Measurements from ENCODE around the gene ZNF772.
"Not testable (repeated sequence)": the region's sequence is repeated elsewhere in the genome, so short reads cannot be mapped to it uniquely, and the experiment has no call there.

Gene ZNF772

GRCh38 chr19:57511484-57511883 lies 34.1 kb upstream of the ZNF772 start:
- H4K20me1 ChIP-seq (ENCODE audit: insufficient read depth, low read length) = no peaks in the 10 kb centered on the region
- H3K36me3 ChIP-seq (replicated peaks; ENCODE audit: insufficient read depth, low read length) = peaks cover under 1% of the 10 kb centered on the region; the same call in 1 of the 2 replicates
- H3K9me3 ChIP-seq (replicated peaks; ENCODE audit: insufficient read depth, low read length) = no peaks in the 10 kb centered on the region

DNA sequence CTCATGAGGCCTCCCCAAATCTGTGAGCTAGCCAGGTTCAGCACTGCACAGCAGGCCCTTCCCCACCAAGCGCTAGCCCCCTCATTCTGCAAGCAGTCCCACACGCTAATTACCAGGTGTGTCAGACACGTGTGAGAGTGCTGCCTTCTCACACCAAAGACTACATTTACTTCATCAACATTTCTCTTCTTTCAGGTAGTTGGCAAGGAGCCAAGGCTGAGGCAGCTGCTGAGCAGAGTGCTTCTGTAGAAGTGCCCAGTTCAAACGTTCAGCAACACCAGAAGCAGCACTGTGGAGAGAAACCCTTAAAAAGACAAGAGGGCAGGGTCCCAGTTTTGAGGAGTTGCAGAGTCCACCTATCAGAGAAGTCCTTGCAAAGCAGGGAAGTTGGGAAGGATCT lies 28.8 kb upstream of the ZNF772 start:
- H3K27ac ChIP-seq (ENCODE audit: low read length) = no peak overlapping the region
- H3K9ac ChIP-seq (ENCODE audit: low read length) = no peak overlapping the region
- no peaks in the 10 kb centered on the region for H3F3A ChIP-seq (ENCODE audit: insufficient read depth, low read length)
- H3K79me2 ChIP-seq (ENCODE audit: low read length) = 0 out of 2 replicates have a peak, but pooled peaks cover 4% of the 10 kb centered on the region
- TF ChIP-seq EZH2 (optimal IDR thresholded peaks at IDR 0.05; ENCODE audit: low read depth, low read length) (no peak), EZH2phosphoT487 (IDR thresholded peaks at IDR 0.05; ENCODE audit: low read length) (no peak)
- TF ChIP-seq, protein P1, sequence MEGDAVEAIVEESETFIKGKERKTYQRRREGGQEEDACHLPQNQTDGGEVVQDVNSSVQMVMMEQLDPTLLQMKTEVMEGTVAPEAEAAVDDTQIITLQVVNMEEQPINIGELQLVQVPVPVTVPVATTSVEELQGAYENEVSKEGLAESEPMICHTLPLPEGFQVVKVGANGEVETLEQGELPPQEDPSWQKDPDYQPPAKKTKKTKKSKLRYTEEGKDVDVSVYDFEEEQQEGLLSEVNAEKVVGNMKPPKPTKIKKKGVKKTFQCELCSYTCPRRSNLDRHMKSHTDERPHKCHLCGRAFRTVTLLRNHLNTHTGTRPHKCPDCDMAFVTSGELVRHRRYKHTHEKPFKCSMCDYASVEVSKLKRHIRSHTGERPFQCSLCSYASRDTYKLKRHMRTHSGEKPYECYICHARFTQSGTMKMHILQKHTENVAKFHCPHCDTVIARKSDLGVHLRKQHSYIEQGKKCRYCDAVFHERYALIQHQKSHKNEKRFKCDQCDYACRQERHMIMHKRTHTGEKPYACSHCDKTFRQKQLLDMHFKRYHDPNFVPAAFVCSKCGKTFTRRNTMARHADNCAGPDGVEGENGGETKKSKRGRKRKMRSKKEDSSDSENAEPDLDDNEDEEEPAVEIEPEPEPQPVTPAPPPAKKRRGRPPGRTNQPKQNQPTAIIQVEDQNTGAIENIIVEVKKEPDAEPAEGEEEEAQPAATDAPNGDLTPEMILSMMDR (IDR thresholded peaks at IDR 0.05; ENCODE audit: low read length) = no peak
- no peaks in the 10 kb centered on the region for H3K4me1 ChIP-seq (ENCODE audit: low read length)
- H3K9me2 ChIP-seq (replicated peaks; ENCODE audit: insufficient read depth, low read length) = no peaks in the 10 kb centered on the region
- H3K27me3 ChIP-seq (replicated peaks; ENCODE audit: insufficient read depth, low read length) = no peaks in the 10 kb centered on the region
- H3K36me3 ChIP-seq (replicated peaks; ENCODE audit: insufficient read depth, low read length) = peaks cover 10% of the 10 kb centered on the region; the same call in 1 of the 2 replicates
- H3K4me2 ChIP-seq (ENCODE audit: low read depth, low read length) = no peak overlapping the region
- no peak for DNase-seq
- H3K4me3 ChIP-seq (ENCODE audit: low read length) = no peak overlapping the region
- H3K9me3 ChIP-seq (replicated peaks; ENCODE audit: insufficient read depth, low read length) = no peaks in the 10 kb centered on the region
- H2AFZ ChIP-seq (ENCODE audit: low read length) = no peak overlapping the region
- no peaks in the 10 kb centered on the region for H4K20me1 ChIP-seq (ENCODE audit: insufficient read depth, low read length)

More at GRCh38 chr19:57511484-57511883, 34.1 kb upstream of the ZNF772 start:
- H3F3A ChIP-seq (ENCODE audit: insufficient read depth, low read length) = no peaks in the 10 kb centered on the region
- no peak overlapping the region for H3K27ac ChIP-seq (ENCODE audit: low read length)
- TF ChIP-seq EZH2 (optimal IDR thresholded peaks at IDR 0.05; ENCODE audit: low read depth, low read length) (no peak), EZH2phosphoT487 (IDR thresholded peaks at IDR 0.05; ENCODE audit: low read length) (no peak)
- TF ChIP-seq, protein P1 (IDR thresholded peaks at IDR 0.05; ENCODE audit: low read length) = no peak
- H3K4me2 ChIP-seq (ENCODE audit: low read depth, low read length) = no peak overlapping the region
- no peak overlapping the region for H3K4me3 ChIP-seq (ENCODE audit: low read length)
- H3K79me2 ChIP-seq (ENCODE audit: low read length) = no peaks in the 10 kb centered on the region
- H3K9ac ChIP-seq (ENCODE audit: low read length) = no peak overlapping the region
- H3K27me3 ChIP-seq (replicated peaks; ENCODE audit: insufficient read depth, low read length) = no peaks in the 10 kb centered on the region
- DNase-seq = no peak
- H3K9me2 ChIP-seq (replicated peaks; ENCODE audit: insufficient read depth, low read length) = no peaks in the 10 kb centered on the region
- H2AFZ ChIP-seq (ENCODE audit: low read length) = no peak overlapping the region
- no peaks in the 10 kb centered on the region for H3K4me1 ChIP-seq (ENCODE audit: low read length)

GRCh38 chr19:57500400-57500799 lies 23.0 kb upstream of the ZNF772 start:
- not testable (repeated sequence) for H3K36me3 ChIP-seq (replicated peaks; ENCODE audit: insufficient read depth, low read length); H3K9ac ChIP-seq (ENCODE audit: low read length); H3K27ac ChIP-seq (ENCODE audit: low read length); H4K20me1 ChIP-seq (ENCODE audit: insufficient read depth, low read length); H3K9me2 ChIP-seq (replicated peaks; ENCODE audit: insufficient read depth, low read length); H3K4me1 ChIP-seq (ENCODE audit: low read length); H3K27me3 ChIP-seq (replicated peaks; ENCODE audit: insufficient read depth, low read length); H3F3A ChIP-seq (ENCODE audit: insufficient read depth, low read length); H2AFZ ChIP-seq (ENCODE audit: low read length); H3K9me3 ChIP-seq (replicated peaks; ENCODE audit: insufficient read depth, low read length); DNase-seq
- 0 out of 2 replicates have a peak overlapping the region, but pooled peaks have one; percentile 27 for H3K4me3 ChIP-seq (ENCODE audit: low read length)
- peak overlapping the region; percentile 49; the same call in 1 of the 2 replicates for H3K4me2 ChIP-seq (ENCODE audit: low read depth, low read length)
- peaks cover 10% of the 10 kb centered on the region for H3K79me2 ChIP-seq (ENCODE audit: low read length)

DNA sequence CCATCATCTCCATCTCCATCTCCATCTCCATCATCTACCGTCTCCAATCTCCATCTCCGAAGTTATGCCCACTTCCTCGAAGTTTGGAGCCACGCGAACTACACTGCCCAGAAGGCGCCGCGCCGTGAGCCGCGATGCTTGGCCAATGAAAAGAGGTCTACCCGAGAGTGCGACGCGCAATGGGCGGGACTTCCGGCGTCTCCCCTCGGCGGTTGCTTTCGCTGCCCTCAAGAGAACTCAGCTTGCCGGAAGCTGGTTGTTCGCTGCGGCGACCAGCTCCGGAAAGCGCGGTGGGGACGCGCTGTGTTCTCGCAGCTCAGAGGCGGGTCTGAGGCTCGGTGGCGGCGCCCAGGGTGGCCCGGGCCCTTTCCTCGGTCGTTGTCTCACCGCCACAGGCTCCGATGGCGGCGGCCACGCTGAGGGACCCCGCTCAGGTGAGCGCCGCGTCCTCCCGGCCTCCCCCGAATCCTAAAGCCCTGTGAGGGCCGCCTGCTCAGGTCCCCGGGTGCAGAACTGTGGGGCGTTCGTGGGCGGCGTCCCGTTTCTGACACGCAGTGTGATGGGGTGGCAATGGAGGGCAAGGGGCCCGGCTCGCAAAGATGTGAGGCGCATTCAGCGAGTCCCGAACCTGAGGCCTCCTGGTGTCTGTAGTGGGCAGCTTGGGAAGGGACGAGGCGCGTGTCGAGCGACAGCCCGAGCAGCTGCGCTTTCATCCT lies 22.5 kb upstream of the ZNF772 start, which contains the start of gene ZNF773:
ZNF773 (plus strand) TSS at position 259 of the 716 bp plus-strand sequence; CDS start at position 402, 143 bp downstream.
- not testable (repeated sequence) for H3F3A ChIP-seq (ENCODE audit: insufficient read depth, low read length); H3K4me1 ChIP-seq (ENCODE audit: low read length); H3K36me3 ChIP-seq (replicated peaks; ENCODE audit: insufficient read depth, low read length); H4K20me1 ChIP-seq (ENCODE audit: insufficient read depth, low read length); H3K9me3 ChIP-seq (replicated peaks; ENCODE audit: insufficient read depth, low read length); H3K27me3 ChIP-seq (replicated peaks; ENCODE audit: insufficient read depth, low read length); H3K9me2 ChIP-seq (replicated peaks; ENCODE audit: insufficient read depth, low read length)
- H3K27ac ChIP-seq (ENCODE audit: low read length) = peak within 1 kb of the TSS; percentile 44; the same call in 1 of the 2 replicates
- H3K79me2 ChIP-seq (ENCODE audit: low read length) = peaks cover 10% of the 10 kb centered on the region
- peak within 1 kb of the TSS; percentile 49; the same call in 1 of the 2 replicates for H3K4me2 ChIP-seq (ENCODE audit: low read depth, low read length)
- peak; percentile 98 for DNase-seq
- H2AFZ ChIP-seq (ENCODE audit: low read length) = peak within 1 kb of the TSS; percentile 89
- H3K4me3 ChIP-seq (ENCODE audit: low read length) = peak within 1 kb of the TSS; percentile 82
- H3K9ac ChIP-seq (ENCODE audit: low read length) = peak within 1 kb of the TSS; percentile 75; the same call in 1 of the 2 replicates

GRCh38 chr19:57499332-57499679 lies 21.9 kb upstream of the ZNF772 start:
- H3K27me3 ChIP-seq (replicated peaks; ENCODE audit: insufficient read depth, low read length); H4K20me1 ChIP-seq (ENCODE audit: insufficient read depth, low read length); H3K9me2 ChIP-seq (replicated peaks; ENCODE audit: insufficient read depth, low read length); H3K4me2 ChIP-seq (ENCODE audit: low read depth, low read length); H3K4me3 ChIP-seq (ENCODE audit: low read length); DNase-seq; H3K9ac ChIP-seq (ENCODE audit: low read length); H3K9me3 ChIP-seq (replicated peaks; ENCODE audit: insufficient read depth, low read length); H3K4me1 ChIP-seq (ENCODE audit: low read length); H3K36me3 ChIP-seq (replicated peaks; ENCODE audit: insufficient read depth, low read length); H3K27ac ChIP-seq (ENCODE audit: low read length); H3F3A ChIP-seq (ENCODE audit: insufficient read depth, low read length); H2AFZ ChIP-seq (ENCODE audit: low read length): not testable (repeated sequence)
- peaks cover 10% of the 10 kb centered on the region for H3K79me2 ChIP-seq (ENCODE audit: low read length)

- not testable (repeated sequence) for H3K4me1 ChIP-seq (ENCODE audit: low read length); H3K9ac ChIP-seq (ENCODE audit: low read length)
These were observed 10.9 kb upstream of the ZNF772 start for GRCh38 chr19:57488299-57488644.

More at GRCh38 chr19:57488299-57488644, 10.9 kb upstream of the ZNF772 start:
- H3K9me2 ChIP-seq (replicated peaks; ENCODE audit: insufficient read depth, low read length); H3K36me3 ChIP-seq (replicated peaks; ENCODE audit: insufficient read depth, low read length); H3K79me2 ChIP-seq (ENCODE audit: low read length); H2AFZ ChIP-seq (ENCODE audit: low read length); DNase-seq; H3K27me3 ChIP-seq (replicated peaks; ENCODE audit: insufficient read depth, low read length); H3K9me3 ChIP-seq (replicated peaks; ENCODE audit: insufficient read depth, low read length); H3F3A ChIP-seq (ENCODE audit: insufficient read depth, low read length); H3K27ac ChIP-seq (ENCODE audit: low read length); H3K4me3 ChIP-seq (ENCODE audit: low read length); H4K20me1 ChIP-seq (ENCODE audit: insufficient read depth, low read length): not testable (repeated sequence)
- peak overlapping the region; percentile 52; the same call in 1 of the 2 replicates for H3K4me2 ChIP-seq (ENCODE audit: low read depth, low read length)

Measured in MM.1S (cell line).